OCI-LY3 (cell line): ENCODE measurements around the gene CCDC187.

Source experiments
- EZH2phosphoT487 ChIP-seq: fragments of 200-600 bp; shearing (Covaris generic); IDR thresholded peaks from 2 replicates; pipeline ENCODE4 v1.6.1; 2018; ENCODE audit warnings: antibody characterized with exemption, mixed run types, low read depth
- TF ChIP-seq, protein P1 (sequence below): fragments of 200-600, 300-600 bp; sonication (generic); IDR thresholded peaks from 2 replicates; pipeline ENCODE4 v1.5.1; 2014; ENCODE audit warnings: antibody characterized with exemption, low read length, low read depth

DNA sequence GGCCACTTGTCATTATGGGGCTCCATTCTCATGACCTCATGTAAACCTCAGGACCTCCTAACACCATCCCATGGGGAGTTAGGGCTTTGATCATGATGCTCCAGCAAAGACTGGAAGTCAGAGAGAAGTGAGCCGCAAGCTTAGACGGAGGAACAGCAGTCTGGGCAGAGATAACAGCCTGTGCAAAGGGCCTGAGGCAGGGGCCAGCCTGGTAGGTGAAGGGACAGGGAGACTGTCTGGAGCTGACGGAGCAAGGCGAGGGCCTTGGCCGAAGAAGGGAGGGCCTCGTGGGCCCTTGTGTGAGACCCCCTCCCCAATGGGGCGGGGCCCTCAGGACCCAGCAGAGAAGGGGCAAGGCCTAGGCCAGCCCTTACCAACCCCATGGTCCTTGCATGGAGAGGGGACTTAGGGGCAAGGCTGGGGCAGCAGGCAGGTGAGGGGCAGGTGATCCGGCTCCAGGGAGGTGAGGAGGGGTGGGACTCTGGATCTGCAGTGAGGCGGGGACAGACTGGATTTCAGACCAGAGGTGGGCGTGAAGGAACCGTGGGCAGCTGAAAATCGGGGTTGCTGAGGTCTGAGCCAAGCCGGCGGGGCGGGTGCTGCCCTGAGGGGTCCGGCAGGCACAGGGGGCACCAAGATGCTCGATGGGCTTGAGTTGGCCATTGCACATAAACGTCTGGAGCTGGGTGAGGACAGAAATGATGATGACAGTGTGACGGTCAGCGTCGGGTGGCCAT, 40.8 kb upstream of the CCDC187 start:
- TF ChIP-seq, protein P1, sequence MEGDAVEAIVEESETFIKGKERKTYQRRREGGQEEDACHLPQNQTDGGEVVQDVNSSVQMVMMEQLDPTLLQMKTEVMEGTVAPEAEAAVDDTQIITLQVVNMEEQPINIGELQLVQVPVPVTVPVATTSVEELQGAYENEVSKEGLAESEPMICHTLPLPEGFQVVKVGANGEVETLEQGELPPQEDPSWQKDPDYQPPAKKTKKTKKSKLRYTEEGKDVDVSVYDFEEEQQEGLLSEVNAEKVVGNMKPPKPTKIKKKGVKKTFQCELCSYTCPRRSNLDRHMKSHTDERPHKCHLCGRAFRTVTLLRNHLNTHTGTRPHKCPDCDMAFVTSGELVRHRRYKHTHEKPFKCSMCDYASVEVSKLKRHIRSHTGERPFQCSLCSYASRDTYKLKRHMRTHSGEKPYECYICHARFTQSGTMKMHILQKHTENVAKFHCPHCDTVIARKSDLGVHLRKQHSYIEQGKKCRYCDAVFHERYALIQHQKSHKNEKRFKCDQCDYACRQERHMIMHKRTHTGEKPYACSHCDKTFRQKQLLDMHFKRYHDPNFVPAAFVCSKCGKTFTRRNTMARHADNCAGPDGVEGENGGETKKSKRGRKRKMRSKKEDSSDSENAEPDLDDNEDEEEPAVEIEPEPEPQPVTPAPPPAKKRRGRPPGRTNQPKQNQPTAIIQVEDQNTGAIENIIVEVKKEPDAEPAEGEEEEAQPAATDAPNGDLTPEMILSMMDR = no peak
- no peak for TF ChIP-seq EZH2phosphoT487
